Astrocyte (in vitro differentiated cells and primary cell): ENCODE results near the gene CD46. TPM values are rescaled to one million over a fixed set of nuclear protein-coding genes. Genes with fewer than 3 reads are reported as not detected.

Experiments used
- DNase-seq: peaks from one replicate; pipeline ENCODE4 v3.0.0-alpha.2; 2010; ENCODE audit warnings: low read depth
- FAIRE-seq: peaks from 2 replicates; lab custom pipeline; 2011; peaks lifted over from hg19 to GRCh38; lab: Jason Lieb, UNC
- H2AFZ ChIP-seq: 2 replicates; pipeline ENCODE4 v1.6.0; 2012; ENCODE audit warnings: low read depth, low read length, inconsistent platforms
- H3K27ac ChIP-seq: 2 replicates; pipeline ENCODE4 v1.5.1; 2011; ENCODE audit warnings: low read depth, low read length, inconsistent platforms
- H3K27me3 ChIP-seq: 2 replicates; pipeline ENCODE4 v1.6.0; 2011; ENCODE audit warnings: low read length, inconsistent platforms; ENCODE audit not compliant: insufficient read depth
- H3K36me3 ChIP-seq: 2 replicates; pipeline ENCODE4 v1.5.1; 2011; ENCODE audit warnings: low read length, inconsistent platforms; ENCODE audit not compliant: insufficient read depth
- H3K4me1 ChIP-seq: 2 replicates; pipeline ENCODE4 v1.5.1; 2011; ENCODE audit warnings: low read length, inconsistent platforms; ENCODE audit not compliant: insufficient read depth
- H3K4me2 ChIP-seq: 2 replicates; pipeline ENCODE4 v1.6.0; 2012; ENCODE audit warnings: low read length, inconsistent platforms
- H3K4me3 ChIP-seq: 2 replicates; pipeline ENCODE4 v1.5.1; 2011; ENCODE audit warnings: low read depth, mild to moderate bottlenecking, low read length, inconsistent platforms; ENCODE audit not compliant: insufficient read depth
- H3K79me2 ChIP-seq: 2 replicates; pipeline ENCODE4 v1.6.0; 2012; ENCODE audit warnings: mild to moderate bottlenecking, low read length, inconsistent platforms; ENCODE audit not compliant: insufficient read depth
- H3K9ac ChIP-seq: 2 replicates; pipeline ENCODE4 v1.6.0; 2012; ENCODE audit warnings: mild to moderate bottlenecking, low read length, inconsistent platforms
- H3K9me3 ChIP-seq: 2 replicates; pipeline ENCODE4 v1.5.1; 2012; ENCODE audit warnings: low read depth, mild to moderate bottlenecking, low read length, inconsistent platforms; ENCODE audit not compliant: insufficient read depth
- H4K20me1 ChIP-seq: 2 replicates; pipeline ENCODE4 v1.6.0; 2012; ENCODE audit warnings: low read length, inconsistent platforms; ENCODE audit not compliant: insufficient read depth
- H3K27ac Mint-ChIP-seq: one replicate; pipeline ENCODE4 v1.8.0; 2021; ENCODE audit warnings: mild to moderate bottlenecking, mixed read lengths; ENCODE audit not compliant: unreplicated experiment
- H3K27me3 Mint-ChIP-seq: one replicate; pipeline ENCODE4 v1.8.0; 2021; ENCODE audit warnings: low read depth, mixed read lengths; ENCODE audit not compliant: unreplicated experiment
- H3K36me3 Mint-ChIP-seq: one replicate; pipeline ENCODE4 v1.8.0; 2021; ENCODE audit warnings: low read depth, mixed read lengths; ENCODE audit not compliant: unreplicated experiment
- H3K4me1 Mint-ChIP-seq: one replicate; pipeline ENCODE4 v1.8.0; 2021; ENCODE audit warnings: low read depth, mixed read lengths; ENCODE audit not compliant: unreplicated experiment
- H3K4me3 Mint-ChIP-seq: one replicate; pipeline ENCODE4 v1.8.0; 2021; ENCODE audit warnings: mild to moderate bottlenecking, moderate library complexity, mixed read lengths; ENCODE audit not compliant: unreplicated experiment
- H3K9me3 Mint-ChIP-seq: one replicate; pipeline ENCODE4 v1.8.0; 2021; ENCODE audit warnings: mild to moderate bottlenecking, mixed read lengths; ENCODE audit not compliant: unreplicated experiment
- CTCF ChIP-seq: IDR thresholded peaks from 2 replicates; pipeline ENCODE4 v1.5.1; 2011; ENCODE audit warnings: low read depth, mild to moderate bottlenecking, inconsistent platforms, low read length, moderate library complexity; ENCODE audit not compliant: insufficient read depth
- EZH2 ChIP-seq: IDR thresholded peaks from 2 replicates; pipeline ENCODE4 v1.6.1; 2012; ENCODE audit warnings: mild to moderate bottlenecking, low read length, inconsistent platforms; ENCODE audit not compliant: insufficient read depth
- total RNA-seq: library from RNA; stranded (reverse); gene quantifications from 2 replicates; pipeline ENCODE4 v1.2.1, GENCODE V29; 2021

Gene CD46
- total RNA-seq, 1 donor from 2014 or later: 176 TPM

DNA sequence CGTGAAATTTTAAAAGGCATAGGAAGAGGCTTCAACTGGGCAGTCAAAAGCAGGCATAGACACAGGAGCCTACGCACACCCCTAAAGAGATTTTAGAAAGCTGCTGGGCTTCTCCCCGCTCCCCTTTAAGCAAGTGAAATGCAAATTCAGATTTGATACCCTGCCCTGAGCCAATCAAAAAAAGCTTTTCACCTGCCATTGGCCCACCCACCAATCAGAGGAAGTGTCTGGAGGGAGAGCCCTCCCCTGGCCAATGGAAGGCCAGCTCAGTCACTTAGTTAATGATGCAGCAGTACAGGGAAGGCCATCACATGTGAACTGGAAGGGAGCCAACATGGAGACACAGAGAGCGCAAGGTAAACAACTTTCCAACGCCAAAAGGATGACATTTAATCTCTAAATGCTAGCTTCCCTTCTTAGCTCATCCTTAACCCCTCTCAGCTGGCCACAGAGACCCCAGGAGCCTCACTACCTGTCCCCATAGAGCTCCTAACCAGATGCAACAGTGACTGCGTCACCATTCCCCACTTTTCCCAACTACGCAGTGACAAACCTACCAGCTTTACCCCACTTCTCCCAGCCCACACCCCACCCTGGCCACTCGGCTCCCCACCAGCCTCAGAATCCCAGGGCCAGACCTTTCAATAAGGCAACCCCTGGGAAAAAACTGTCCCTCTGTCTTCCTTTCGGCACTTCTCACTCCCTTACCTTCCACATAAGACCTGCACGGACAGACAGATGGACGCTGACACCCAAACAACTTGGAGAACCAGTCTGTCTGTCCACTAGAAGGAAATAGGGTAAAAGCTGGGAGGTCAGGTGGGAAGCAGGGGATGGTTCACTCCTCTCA is 71.0 kb downstream of the CD46 start:
- Mint-ChIP-seq H3K4me1 (peaks cover 32% of the 10 kb centered on the region), H3K27ac (no peak overlapping the region)
- H3K9ac ChIP-seq: no peak overlapping the region

GRCh38 chr1:207823531-207823879 is 71.7 kb downstream of the CD46 start:
- Mint-ChIP-seq H3K4me1 (peaks cover 28% of the 10 kb centered on the region), H3K4me3 (no peak overlapping the region), H3K36me3 (no peaks in the 10 kb centered on the region), H3K27ac (no peak overlapping the region), H3K9me3 (no peaks in the 10 kb centered on the region), H3K27me3 (no peaks in the 10 kb centered on the region)
- DNase-seq (no peak), FAIRE-seq (no peak)
- H2AFZ ChIP-seq: no peak overlapping the region
- H3K27me3 ChIP-seq: no peaks in the 10 kb centered on the region
- no peak for TF ChIP-seq EZH2
- no peak for TF ChIP-seq CTCF
- no peaks in the 10 kb centered on the region for H4K20me1 ChIP-seq
- no peaks in the 10 kb centered on the region for H3K9me3 ChIP-seq
- H3K79me2 ChIP-seq: no peaks in the 10 kb centered on the region
- no peak overlapping the region for H3K27ac ChIP-seq
- H3K9ac ChIP-seq: no peak overlapping the region
- H3K36me3 ChIP-seq: no peaks in the 10 kb centered on the region
- H3K4me3 ChIP-seq: no peak overlapping the region
- peaks cover 16% of the 10 kb centered on the region for H3K4me1 ChIP-seq
- H3K4me2 ChIP-seq: peak overlapping the region; percentile 59

More for the DNA sequence above, 71.0 kb downstream of the CD46 start:
- Histone ChIP-seq H4K20me1 (no peaks in the 10 kb centered on the region), H3K27ac (no peak overlapping the region), H3K4me1 (peaks cover 16% of the 10 kb centered on the region), H3K9me3 (no peaks in the 10 kb centered on the region), H3K4me2 (no peak overlapping the region), H3K4me3 (no peak overlapping the region), H3K79me2 (no peaks in the 10 kb centered on the region), H3K27me3 (no peaks in the 10 kb centered on the region), H2AFZ (no peak overlapping the region), H3K36me3 (no peaks in the 10 kb centered on the region)
- Mint-ChIP-seq H3K27me3 (no peaks in the 10 kb centered on the region), H3K9me3 (no peaks in the 10 kb centered on the region), H3K4me3 (peak overlapping the region; percentile 57), H3K36me3 (no peaks in the 10 kb centered on the region)
- DNase-seq (no peak), FAIRE-seq (no peak)
- TF ChIP-seq CTCF: no peak
- no peak for TF ChIP-seq EZH2
